Measurements from ENCODE around the gene USP3.
A peak's percentile ranks its signal among the peaks of the same experiment; 100 is the strongest.

DNA sequence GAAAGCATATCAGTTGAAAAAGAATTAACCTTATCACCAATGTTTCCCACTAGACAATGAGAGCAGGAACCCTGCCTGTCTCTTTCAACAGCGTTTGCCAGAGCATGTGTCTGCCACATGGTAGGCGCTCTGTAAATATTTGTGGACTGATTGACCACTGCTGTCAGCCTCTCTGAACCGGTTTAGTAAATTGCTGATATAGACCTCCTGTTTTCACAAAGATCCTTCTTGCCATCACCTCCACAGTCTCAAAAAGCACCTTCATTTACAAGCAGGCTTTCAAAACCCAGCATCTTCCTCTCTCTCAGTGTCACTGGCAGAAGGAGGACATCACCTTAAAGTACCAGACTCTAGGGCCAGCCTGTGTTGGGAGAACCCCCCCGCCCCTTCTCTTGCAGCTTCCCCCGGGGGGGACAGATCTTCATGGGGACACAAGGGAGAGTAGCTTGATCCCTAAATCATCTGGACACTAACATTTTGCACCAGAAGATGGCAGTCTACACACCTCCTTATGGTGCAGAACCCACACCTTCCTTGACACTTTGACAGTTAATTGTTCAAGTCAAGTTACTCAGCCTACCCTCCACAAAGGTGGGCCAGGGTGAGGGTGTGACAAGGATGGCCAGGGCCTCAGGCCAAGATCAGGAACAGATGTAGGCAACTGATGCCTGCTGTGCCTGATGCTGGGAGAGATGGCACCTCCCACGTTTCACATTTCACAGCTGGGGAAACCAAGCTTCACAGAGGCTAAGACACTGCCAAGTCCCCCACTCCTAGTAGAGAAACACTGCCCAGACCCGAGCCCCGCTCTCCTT is 37.8 kb upstream of the USP3 start:
- TF ChIP-seq, protein P1, sequence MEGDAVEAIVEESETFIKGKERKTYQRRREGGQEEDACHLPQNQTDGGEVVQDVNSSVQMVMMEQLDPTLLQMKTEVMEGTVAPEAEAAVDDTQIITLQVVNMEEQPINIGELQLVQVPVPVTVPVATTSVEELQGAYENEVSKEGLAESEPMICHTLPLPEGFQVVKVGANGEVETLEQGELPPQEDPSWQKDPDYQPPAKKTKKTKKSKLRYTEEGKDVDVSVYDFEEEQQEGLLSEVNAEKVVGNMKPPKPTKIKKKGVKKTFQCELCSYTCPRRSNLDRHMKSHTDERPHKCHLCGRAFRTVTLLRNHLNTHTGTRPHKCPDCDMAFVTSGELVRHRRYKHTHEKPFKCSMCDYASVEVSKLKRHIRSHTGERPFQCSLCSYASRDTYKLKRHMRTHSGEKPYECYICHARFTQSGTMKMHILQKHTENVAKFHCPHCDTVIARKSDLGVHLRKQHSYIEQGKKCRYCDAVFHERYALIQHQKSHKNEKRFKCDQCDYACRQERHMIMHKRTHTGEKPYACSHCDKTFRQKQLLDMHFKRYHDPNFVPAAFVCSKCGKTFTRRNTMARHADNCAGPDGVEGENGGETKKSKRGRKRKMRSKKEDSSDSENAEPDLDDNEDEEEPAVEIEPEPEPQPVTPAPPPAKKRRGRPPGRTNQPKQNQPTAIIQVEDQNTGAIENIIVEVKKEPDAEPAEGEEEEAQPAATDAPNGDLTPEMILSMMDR (IDR thresholded peaks at IDR 0.05) = peak; percentile 44 to 74 (median 60)
- no peak for TF ChIP-seq POLR2A (IDR thresholded peaks at IDR 0.05)

Data from esophagus squamous epithelium (tissue), 4 donors.